ENCODE results near the gene PPY.

DNA sequence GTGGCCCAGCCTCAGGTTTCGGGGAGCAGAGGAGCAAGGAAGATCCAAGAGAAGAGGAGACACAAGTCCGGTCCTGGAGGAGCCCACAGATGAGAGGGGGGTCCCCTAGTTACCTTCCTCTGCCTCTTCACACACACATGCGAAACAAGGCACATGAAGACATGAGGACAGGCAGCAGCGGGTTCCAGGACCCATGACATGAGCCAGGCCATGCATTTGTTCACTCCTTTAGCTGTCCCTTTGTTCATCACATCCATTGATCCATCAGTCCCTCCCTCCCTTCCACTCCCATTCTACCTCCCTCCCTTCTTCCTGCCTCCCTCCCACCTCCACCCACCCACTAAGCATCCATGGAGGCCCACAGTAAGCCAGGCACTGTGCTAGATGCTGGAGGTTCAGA, 9.4 kb downstream of the PPY start:
- TF ChIP-seq, protein P1, sequence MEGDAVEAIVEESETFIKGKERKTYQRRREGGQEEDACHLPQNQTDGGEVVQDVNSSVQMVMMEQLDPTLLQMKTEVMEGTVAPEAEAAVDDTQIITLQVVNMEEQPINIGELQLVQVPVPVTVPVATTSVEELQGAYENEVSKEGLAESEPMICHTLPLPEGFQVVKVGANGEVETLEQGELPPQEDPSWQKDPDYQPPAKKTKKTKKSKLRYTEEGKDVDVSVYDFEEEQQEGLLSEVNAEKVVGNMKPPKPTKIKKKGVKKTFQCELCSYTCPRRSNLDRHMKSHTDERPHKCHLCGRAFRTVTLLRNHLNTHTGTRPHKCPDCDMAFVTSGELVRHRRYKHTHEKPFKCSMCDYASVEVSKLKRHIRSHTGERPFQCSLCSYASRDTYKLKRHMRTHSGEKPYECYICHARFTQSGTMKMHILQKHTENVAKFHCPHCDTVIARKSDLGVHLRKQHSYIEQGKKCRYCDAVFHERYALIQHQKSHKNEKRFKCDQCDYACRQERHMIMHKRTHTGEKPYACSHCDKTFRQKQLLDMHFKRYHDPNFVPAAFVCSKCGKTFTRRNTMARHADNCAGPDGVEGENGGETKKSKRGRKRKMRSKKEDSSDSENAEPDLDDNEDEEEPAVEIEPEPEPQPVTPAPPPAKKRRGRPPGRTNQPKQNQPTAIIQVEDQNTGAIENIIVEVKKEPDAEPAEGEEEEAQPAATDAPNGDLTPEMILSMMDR (IDR thresholded peaks at IDR 0.05; ENCODE audit: poor library complexity) = no peak
- TF ChIP-seq EZH2phosphoT487 (IDR thresholded peaks at IDR 0.05; ENCODE audit: low read depth, severe bottlenecking, unreplicated experiment) = no peak
- no peak for TF ChIP-seq EZH2 (IDR thresholded peaks at IDR 0.05; ENCODE audit: borderline replicate concordance)
